Testis (tissue), 3 donors: ENCODE data around the gene RECQL5. TPM values are rescaled to one million over a fixed set of nuclear protein-coding genes. Genes with fewer than 3 reads are reported as not detected.

Experiments
- DNase-seq: peaks from one replicate; pipeline ENCODE4 v3.0.0-alpha.2; 2019
- H3K27ac ChIP-seq, 2 donors: fragments of 200-600 bp; sonication (generic); one replicate each; pipeline ENCODE4 v1.5.1; 2019
- H3K27me3 ChIP-seq: fragments of 200-600 bp; sonication (generic); one replicate; pipeline ENCODE4 v1.5.1; 2019
- H3K36me3 ChIP-seq: fragments of 200-600 bp; sonication (generic); one replicate; pipeline ENCODE4 v1.5.1; 2017; ENCODE audit warnings: low read depth; ENCODE audit errors: missing control alignments
- H3K4me1 ChIP-seq: fragments of 200-600 bp; sonication (generic); one replicate; pipeline ENCODE4 v1.5.1; 2019
- H3K4me3 ChIP-seq, 2 donors: fragments of 200-600 bp; sonication (generic); one replicate each; pipeline ENCODE4 v1.5.1; 2017 to 2019
- H3K9me3 ChIP-seq: fragments of 200-600 bp; sonication (generic); one replicate; pipeline ENCODE4 v1.5.1; 2017
- CTCF ChIP-seq, 3 experiments: fragments of 450-650 bp in 2 of 3; fragments of 200-600 bp in 1 of 3; sonication (generic) in 1 of 3; IDR thresholded peaks; one replicate each; pipeline ENCODE4 v1.5.1; 2016 to 2019; ENCODE audit warnings: antibody characterized with exemption in 3 of 3, mild to moderate bottlenecking in 2 of 3, moderate library complexity in 1 of 3
- POLR2A ChIP-seq: fragments of 450-650 bp; IDR thresholded peaks from one replicate; pipeline ENCODE4 v1.6.1; 2017; ENCODE audit warnings: antibody characterized with exemption, mild to moderate bottlenecking, moderate library complexity
- WGBS, 2 donors: methylation state at CpG; one replicate each; pipeline ENCODE4 v1.1.5; 2018; 5-methylcytosine and 5-hydroxymethylcytosine counted together
- intact Hi-C: fragments of 100-400 bp; cut with DNase I; formaldehyde crosslinking; loops from one replicate; pipeline ENCODE4 v1.15.1; 2023; ENCODE audit warnings: low total_unique reads
- polyA plus RNA-seq: library from polyadenylated mRNA; stranded (reverse); fragments of 350-450 nt; fragmentation: Illumina TruSeq; extraction: RNeasy Lipid Tissue Mini Kit (QIAGEN cat#74804); gene quantifications from one replicate; pipeline ENCODE4 v1.2.3, GENCODE V29; 2014; ENCODE audit warnings: low read depth, low replicate concordance; ENCODE audit not compliant: insufficient read depth
- total RNA-seq, 2 donors: library from RNA; depleted of rRNA; stranded (reverse); fragments of >200 nt; gene quantifications; one replicate each; pipeline ENCODE4 v1.2.3, GENCODE V29; 2016

The RECQL5 gene
- total and polyA plus RNA-seq, 3 donors from 2014 or later = 60.0 to 99.6 (median 81.4) TPM

- intact Hi-C loops = no loop called here
- no peak for DNase-seq
- Histone ChIP-seq H3K27me3 (no peaks in the 10 kb centered on the region), H3K27ac (no peak overlapping the region), H3K4me1 (no peaks in the 10 kb centered on the region), H3K4me3 (no peak overlapping the region), H3K9me3 (no peaks in the 10 kb centered on the region), H3K36me3 (no peaks in the 10 kb centered on the region)
- TF ChIP-seq POLR2A = no peak
- TF ChIP-seq CTCF (IDR thresholded peaks at IDR 0.05) = no peak
- WGBS, 2 donors = 84 to 88% methylated on average over 6 to 12 of the region's 12 CpGs
These were observed 62.8 kb downstream of the RECQL5 start for GRCh38 chr17:75604034-75604695.

GRCh38 chr17:75603123-75603522, 63.8 kb downstream of the RECQL5 start:
- TF ChIP-seq CTCF (IDR thresholded peaks at IDR 0.05) = no peak
- intact Hi-C loops = no loop called here
- no peaks in the 10 kb centered on the region for H3K36me3 ChIP-seq

GRCh38 chr17:75602644-75603043, 64.3 kb downstream of the RECQL5 start:
- H3K27ac ChIP-seq = no peak overlapping the region
- DNase-seq = no peak
- no peak for TF ChIP-seq POLR2A
- no peak for TF ChIP-seq CTCF (IDR thresholded peaks at IDR 0.05)
- H3K36me3 ChIP-seq = no peaks in the 10 kb centered on the region
- no peaks in the 10 kb centered on the region for H3K9me3 ChIP-seq
- no peaks in the 10 kb centered on the region for H3K4me1 ChIP-seq
- H3K4me3 ChIP-seq = no peak overlapping the region
- intact Hi-C loops = no loop called here
- H3K27me3 ChIP-seq = no peaks in the 10 kb centered on the region
- 97 to 99% methylated on average over 6 to 8 of the region's 12 CpGs for WGBS, 2 donors

More at GRCh38 chr17:75603123-75603522, 63.8 kb downstream of the RECQL5 start:
- no peaks in the 10 kb centered on the region for H3K27me3 ChIP-seq
- no peaks in the 10 kb centered on the region for H3K4me1 ChIP-seq
- 86 to 93% methylated on average over 9 of the region's 9 CpGs for WGBS, 2 donors
- H3K4me3 ChIP-seq = no peak overlapping the region
- H3K9me3 ChIP-seq = no peaks in the 10 kb centered on the region
- H3K27ac ChIP-seq = no peak overlapping the region
- DNase-seq = no peak

GRCh38 chr17:75601057-75601987, 65.6 kb downstream of the RECQL5 start:
- Histone ChIP-seq H3K4me1 (no peaks in the 10 kb centered on the region), H3K4me3 (no peak overlapping the region), H3K9me3 (no peaks in the 10 kb centered on the region), H3K27me3 (no peaks in the 10 kb centered on the region), H3K36me3 (no peaks in the 10 kb centered on the region), H3K27ac (no peak overlapping the region)
- intact Hi-C loops = no loop called here
- TF ChIP-seq POLR2A (no peak), CTCF (IDR thresholded peaks at IDR 0.05) (peak in 2 of 3 experiments; percentile 51 to 64)
- peak; percentile 69 for DNase-seq
- 75 to 80% methylated on average over 23 to 28 of the region's 28 CpGs for WGBS, 2 donors
